Stimulated activated CD8-positive, alpha-beta memory T cell treated with anti-CD3 and anti-CD28 coated beads, Interleukin-12 subunit alpha, Interleukin-12 subunit beta, amount 100 ng/mL, for 1 hour (primary cell): Measurements from ENCODE around the gene UNC80.

ENCODE experiments used
- DNase-seq: peaks from one replicate; pipeline ENCODE4 v3.0.0-alpha.2; 2020; ENCODE audit warnings: low read depth

UNC80 gene

DNA sequence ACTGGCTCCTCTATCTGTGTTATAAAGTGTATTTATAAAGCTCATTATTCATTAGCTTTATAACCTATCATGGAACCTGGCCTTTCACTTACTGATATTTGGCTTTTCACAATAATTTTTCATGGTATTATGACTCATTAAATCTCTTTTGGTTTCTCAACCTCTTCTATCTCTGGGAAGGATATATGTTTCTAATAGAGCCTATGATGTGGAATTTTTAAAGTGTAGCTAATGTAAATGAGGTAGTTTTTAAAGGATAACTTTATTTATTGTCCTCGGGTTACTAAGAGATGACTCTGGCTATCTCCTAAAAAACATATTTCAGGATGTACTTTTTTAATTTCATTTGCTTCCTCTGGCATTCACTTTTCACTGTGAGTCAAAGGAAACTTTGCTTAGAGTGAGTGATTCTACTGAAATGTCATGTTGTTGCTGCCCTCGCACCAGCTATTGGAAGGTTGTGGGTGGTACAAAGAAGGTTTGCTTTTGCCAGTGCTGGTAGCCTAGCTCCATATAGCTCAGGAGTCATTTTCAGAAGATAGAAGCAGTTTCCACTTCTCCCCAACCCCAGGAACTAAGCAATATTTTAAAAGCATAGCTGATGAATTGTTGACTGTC, 145.6 kb downstream of the UNC80 start:
- no peak for DNase-seq

- DNase-seq = no peak
Measured at GRCh38 chr2:209918251-209918650, 146.6 kb downstream of the UNC80 start.

DNA sequence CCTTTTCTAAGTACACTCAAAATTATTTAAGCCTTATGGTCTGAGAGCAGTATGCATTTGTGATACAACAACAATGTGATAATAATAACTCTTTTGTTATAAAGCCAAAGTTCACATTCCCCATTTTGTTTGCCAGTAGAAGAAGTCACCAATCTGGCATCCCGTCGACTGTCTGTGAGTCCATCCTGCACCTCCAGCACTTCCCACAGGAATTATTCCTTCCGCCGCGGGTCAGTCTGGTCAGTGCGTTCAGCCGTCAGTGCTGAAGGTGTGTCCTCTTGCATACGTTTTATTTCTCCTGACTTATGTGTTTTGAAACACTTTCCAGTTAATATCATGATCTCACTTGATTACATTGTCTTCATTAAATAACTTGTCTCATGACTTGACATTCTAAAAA, 150.5 kb downstream of the UNC80 start:
- DNase-seq = no peak

DNA sequence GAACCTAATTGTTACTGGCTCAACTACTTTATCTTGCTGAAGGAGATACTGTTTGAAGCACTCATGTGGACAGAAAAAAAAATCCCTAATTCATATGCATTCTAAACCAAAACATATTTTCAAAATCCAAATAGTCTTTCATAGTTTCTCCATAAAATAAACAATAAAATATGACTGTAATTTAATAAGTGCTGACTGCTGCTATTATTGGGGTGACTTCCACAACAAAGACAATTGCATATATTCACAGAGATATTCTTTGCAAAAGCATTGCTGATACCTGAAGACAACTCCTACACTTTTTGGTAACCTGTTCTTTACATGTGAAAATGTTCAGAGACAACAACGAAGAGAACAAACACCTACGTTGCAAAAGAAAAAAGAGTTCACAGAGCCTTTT, 157.7 kb downstream of the UNC80 start:
- DNase-seq = no peak

GRCh38 chr2:209933499-209934483, 162.2 kb downstream of the UNC80 start:
- DNase-seq = no peak

DNA sequence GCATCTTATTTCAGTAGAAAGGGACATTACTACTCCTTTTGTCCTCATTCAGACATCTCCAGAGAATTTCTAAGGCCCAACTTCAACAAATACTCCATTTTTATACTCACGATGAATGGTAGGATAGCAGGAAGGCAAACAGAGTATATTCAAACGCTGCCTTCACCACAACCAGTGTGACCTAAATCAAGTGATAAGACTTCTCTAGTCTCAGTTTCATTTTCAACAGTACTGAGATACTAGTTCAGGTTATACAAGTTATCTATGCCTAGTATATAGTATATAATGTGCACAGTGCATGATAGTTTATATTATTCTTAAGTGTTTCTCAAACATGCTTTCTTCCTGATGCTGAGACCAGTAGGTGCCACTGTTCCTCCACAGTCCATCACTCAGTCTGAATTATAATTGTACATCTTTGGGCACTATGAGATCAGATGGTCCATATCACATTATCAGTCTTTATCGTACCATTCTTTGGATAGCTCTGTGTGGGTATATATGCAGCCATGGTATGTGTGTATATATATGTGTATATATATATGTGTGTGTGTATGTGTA, 164.6 kb downstream of the UNC80 start:
- no peak for DNase-seq

DNA sequence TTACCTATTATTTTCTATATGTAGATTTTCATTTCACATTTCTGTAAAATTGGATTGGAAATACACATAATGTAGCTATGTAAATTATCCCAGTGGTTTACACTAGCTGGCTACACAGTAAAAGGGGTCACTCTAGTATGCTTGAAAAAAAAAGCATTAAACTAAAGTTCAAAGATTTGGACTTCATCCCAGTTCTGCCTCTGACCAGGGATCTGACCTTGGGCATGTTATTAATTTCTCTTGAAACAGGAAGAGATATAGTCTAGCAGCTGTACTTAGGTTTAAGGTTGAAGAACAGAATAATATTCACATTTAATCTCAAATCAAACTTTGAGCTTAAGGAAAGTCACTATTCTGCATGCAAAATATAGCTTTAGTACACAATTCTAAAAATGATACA, 166.3 kb downstream of the UNC80 start:
- no peak for DNase-seq

- no peak for DNase-seq
Measured at GRCh38 chr2:209938906-209939305, 167.3 kb downstream of the UNC80 start.

DNA sequence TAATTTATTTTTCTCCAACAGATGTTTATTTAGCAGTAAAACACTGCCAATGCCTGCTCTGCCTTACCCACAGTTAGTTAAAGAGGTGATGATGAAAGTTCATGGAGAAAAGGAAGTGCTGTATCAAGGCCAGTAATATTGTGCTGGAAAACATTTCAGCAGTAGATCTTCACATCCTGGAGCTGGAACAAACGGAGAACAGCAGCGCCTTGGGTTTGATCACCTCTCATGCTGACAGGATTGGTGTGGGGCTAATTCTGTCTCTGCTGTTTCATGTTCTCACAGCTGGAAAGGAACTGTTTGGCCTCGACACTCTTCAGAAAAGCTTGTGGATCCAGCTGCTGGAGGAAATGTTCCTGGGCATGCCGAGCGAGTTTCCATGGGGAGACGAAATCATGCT, 169.3 kb downstream of the UNC80 start:
- no peak for DNase-seq

GRCh38 chr2:209942426-209942825, 170.8 kb downstream of the UNC80 start:
- no peak for DNase-seq

- DNase-seq = no peak
Measured at GRCh38 chr2:209942936-209943605, 171.4 kb downstream of the UNC80 start.

GRCh38 chr2:209943776-209944175, 172.1 kb downstream of the UNC80 start:
- no peak for DNase-seq

- DNase-seq = no peak
Measured at GRCh38 chr2:209946539-209946938, 174.9 kb downstream of the UNC80 start.

DNA sequence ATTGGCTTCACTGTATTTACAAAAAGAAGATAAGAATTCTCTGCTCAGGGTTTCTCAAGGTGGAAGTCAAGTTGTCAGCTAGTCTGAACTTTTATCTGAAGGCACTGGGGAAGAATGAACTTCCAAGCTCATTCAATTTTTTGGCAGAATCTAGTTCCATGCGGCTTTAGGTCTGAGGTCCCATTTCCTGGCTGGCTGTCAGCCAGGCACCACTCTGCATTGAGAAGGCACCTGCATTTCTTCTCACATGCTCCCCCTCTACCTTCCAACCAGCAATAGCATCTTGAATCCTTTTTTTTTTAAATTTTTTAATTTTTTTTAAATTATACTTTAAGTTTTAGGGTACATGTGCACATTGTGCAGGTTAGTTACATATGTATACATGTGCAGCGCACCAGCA, 184.6 kb downstream of the UNC80 start:
- DNase-seq = no peak

DNA sequence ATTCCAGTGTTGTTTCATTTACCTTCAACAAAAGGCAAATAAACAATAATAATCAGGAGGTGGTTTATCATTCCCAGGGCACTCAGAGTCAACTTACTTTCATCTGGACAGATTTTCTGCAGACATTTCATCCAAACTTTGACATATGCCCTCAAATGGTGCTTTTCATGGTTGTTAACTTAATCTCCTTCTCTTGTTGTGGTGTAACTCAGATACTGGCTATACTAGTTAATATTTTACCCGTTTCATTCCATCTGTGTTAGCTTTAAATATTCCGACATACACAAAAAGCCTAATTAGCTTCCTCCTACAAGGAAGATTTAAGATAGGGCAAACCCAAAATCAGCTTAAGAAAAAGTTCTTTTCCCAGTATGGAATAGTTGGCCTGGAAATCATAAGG, 186.4 kb downstream of the UNC80 start:
- DNase-seq = no peak

- DNase-seq = no peak
Measured at GRCh38 chr2:209960045-209960444, 188.4 kb downstream of the UNC80 start.

- DNase-seq = peak; percentile 16
Measured at GRCh38 chr2:209960676-209961630, 189.3 kb downstream of the UNC80 start.

DNA sequence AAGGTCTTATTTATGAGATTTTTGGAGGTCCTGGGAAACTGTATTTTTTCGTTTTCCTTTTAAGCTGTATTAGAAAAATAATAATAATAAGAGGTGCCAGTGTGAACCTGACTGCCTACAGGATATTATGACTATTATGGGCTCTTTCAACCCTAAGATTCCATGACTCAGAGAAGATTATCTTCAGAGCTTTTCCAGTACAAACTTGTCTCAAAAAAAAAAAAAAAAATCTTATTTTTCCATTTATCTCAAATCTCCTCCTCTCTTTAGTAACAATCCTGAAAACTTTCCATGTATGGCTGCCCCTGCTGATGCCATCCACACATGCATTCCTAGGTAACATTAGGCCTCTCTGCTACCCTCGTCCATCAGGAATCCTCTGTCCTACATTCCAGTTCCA, 194.1 kb downstream of the UNC80 start:
- no peak for DNase-seq

DNA sequence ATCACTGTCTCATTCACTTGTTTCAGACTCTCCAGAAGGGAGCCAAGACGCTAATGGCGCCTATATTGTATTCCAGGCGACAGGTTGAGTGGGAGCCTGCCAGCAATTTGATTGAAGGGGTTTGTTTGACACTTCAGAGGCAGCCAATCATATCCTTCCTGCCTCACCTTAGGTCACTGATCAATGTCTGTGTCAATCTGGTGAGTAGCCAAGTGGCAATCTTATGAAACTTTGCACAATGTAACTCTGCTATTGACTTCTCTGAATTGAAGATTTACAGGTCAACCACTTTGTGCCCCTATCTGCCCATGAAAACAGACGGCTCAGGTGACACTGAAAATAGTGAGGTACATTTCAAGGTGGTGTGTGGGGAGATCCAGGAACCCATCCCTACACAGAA, 198.1 kb downstream of the UNC80 start:
- no peak for DNase-seq

- no peak for DNase-seq
Measured at GRCh38 chr2:209970271-209970670, 198.6 kb downstream of the UNC80 start.

- no peak for DNase-seq
Measured at GRCh38 chr2:209970711-209971110, 199.1 kb downstream of the UNC80 start.
